AG04450 (cell line): Measurements from ENCODE around the gene CCDC117. TPM values are rescaled to one million over a fixed set of nuclear protein-coding genes. Genes with fewer than 3 reads are reported as not detected.

Experiments used
- CTCF ChIA-PET: fragments of 300-600, 350-600 bp; formaldehyde crosslinking; extraction: SDS; loops from one replicate; lab custom pipeline; 2022; ENCODE audit warnings: antibody characterized with exemption, inconsistent platforms; lab: Charles Lee
- POLR2A ChIA-PET: fragments of 350-600 bp; formaldehyde crosslinking; extraction: SDS; loops from one replicate; lab custom pipeline; 2021; ENCODE audit warnings: antibody characterized with exemption, inconsistent platforms; lab: Yijun Ruan, JAX
- DNase-seq: peaks from one replicate; pipeline ENCODE4 v3.0.0-alpha.2; 2011; ENCODE audit warnings: low read depth, low spot score
- H3K27ac ChIP-seq: one replicate; pipeline ENCODE4 v1.5.1; 2012; ENCODE audit warnings: low read depth, low read length, control low read depth
- H3K27me3 ChIP-seq: one replicate; pipeline ENCODE4 v1.6.0; 2012; ENCODE audit warnings: low read length; ENCODE audit not compliant: control insufficient read depth, insufficient read depth
- H3K4me3 ChIP-seq: 2 replicates; pipeline ENCODE4 v1.5.1; 2011; ENCODE audit warnings: mild to moderate bottlenecking, low read depth, low read length, control low read depth
- H3K9me3 ChIP-seq: 2 replicates; pipeline ENCODE4 v1.5.1; 2012; ENCODE audit warnings: low read length; ENCODE audit not compliant: control insufficient read depth, insufficient read depth
- polyA minus RNA-seq: library from RNA; depleted of rRNA, polyadenylated mRNA; stranded (reverse); fragments of >200 nt; gene quantifications from 2 replicates; pipeline ENCODE4 v1.2.3, GENCODE V29; 2011; rRNA and poly(A)+ RNA removed
- polyA plus RNA-seq: library from polyadenylated mRNA; depleted of rRNA; stranded (reverse); fragments of >200 nt; gene quantifications from 2 replicates; pipeline ENCODE4 v1.2.3, GENCODE V29; 2011; rRNA removed
- TF ChIP-seq, protein P1 (sequence below): IDR thresholded peaks from 2 replicates; pipeline ENCODE4 v1.5.1; 2011; ENCODE audit warnings: low read depth, low read length, control low read depth, inconsistent platforms

Gene CCDC117, protein sequence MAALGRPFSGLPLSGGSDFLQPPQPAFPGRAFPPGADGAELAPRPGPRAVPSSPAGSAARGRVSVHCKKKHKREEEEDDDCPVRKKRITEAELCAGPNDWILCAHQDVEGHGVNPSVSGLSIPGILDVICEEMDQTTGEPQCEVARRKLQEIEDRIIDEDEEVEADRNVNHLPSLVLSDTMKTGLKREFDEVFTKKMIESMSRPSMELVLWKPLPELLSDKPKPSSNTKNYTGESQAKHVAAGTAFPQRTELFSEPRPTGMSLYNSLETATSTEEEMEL
- polyA plus RNA-seq (15.0 and 24.4 TPM in 2 replicates), polyA minus RNA-seq (11.8 and 36.1 TPM in 2 replicates)

GRCh38 chr22:28772633-28773460 is at the start of gene CCDC117:
Gene CCDC117 (plus strand): TSS chr22:28772695. CDS start chr22:28772850, 155 bp downstream.
- Histone ChIP-seq H3K4me3 (peak within 1 kb of the TSS; percentile 87), H3K27ac (peak within 1 kb of the TSS; percentile 85), H3K9me3 (peaks cover 4% of the 10 kb centered on the region), H3K27me3 (no peaks in the 10 kb centered on the region)
- peak; percentile 87 for DNase-seq
- TF ChIP-seq, protein P1, sequence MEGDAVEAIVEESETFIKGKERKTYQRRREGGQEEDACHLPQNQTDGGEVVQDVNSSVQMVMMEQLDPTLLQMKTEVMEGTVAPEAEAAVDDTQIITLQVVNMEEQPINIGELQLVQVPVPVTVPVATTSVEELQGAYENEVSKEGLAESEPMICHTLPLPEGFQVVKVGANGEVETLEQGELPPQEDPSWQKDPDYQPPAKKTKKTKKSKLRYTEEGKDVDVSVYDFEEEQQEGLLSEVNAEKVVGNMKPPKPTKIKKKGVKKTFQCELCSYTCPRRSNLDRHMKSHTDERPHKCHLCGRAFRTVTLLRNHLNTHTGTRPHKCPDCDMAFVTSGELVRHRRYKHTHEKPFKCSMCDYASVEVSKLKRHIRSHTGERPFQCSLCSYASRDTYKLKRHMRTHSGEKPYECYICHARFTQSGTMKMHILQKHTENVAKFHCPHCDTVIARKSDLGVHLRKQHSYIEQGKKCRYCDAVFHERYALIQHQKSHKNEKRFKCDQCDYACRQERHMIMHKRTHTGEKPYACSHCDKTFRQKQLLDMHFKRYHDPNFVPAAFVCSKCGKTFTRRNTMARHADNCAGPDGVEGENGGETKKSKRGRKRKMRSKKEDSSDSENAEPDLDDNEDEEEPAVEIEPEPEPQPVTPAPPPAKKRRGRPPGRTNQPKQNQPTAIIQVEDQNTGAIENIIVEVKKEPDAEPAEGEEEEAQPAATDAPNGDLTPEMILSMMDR = peak; percentile 22; the same call in 1 of the 2 replicates
- ChIA-PET CTCF (interaction anchor here (0.6 to 1.0 kb wide), 3 partner anchors 12 to 172 kb away, joined by 3 to 5 read pairs (median 3); no protein-coding TSS in a partner anchor), POLR2A (interaction anchor here (0.9 to 2.2 kb wide), 5 partner anchors 11 to 60 kb away, joined by 3 to 11 read pairs (median 8); partner anchors contain the start of gene XBP1)

GRCh38 chr22:28728002-28728401 is 44.5 kb upstream of the CCDC117 start:
- Histone ChIP-seq H3K27me3 (no peaks in the 10 kb centered on the region), H3K27ac (no peak overlapping the region), H3K9me3 (no peaks in the 10 kb centered on the region), H3K4me3 (no peak overlapping the region)
- CTCF ChIA-PET = no interaction called here
- TF ChIP-seq, protein P1 = no peak
- no peak for DNase-seq
- POLR2A ChIA-PET = interaction anchor here (0.6 kb wide), 1 partner anchor 14 kb away, joined by 3 read pairs; no protein-coding TSS in a partner anchor

DNA sequence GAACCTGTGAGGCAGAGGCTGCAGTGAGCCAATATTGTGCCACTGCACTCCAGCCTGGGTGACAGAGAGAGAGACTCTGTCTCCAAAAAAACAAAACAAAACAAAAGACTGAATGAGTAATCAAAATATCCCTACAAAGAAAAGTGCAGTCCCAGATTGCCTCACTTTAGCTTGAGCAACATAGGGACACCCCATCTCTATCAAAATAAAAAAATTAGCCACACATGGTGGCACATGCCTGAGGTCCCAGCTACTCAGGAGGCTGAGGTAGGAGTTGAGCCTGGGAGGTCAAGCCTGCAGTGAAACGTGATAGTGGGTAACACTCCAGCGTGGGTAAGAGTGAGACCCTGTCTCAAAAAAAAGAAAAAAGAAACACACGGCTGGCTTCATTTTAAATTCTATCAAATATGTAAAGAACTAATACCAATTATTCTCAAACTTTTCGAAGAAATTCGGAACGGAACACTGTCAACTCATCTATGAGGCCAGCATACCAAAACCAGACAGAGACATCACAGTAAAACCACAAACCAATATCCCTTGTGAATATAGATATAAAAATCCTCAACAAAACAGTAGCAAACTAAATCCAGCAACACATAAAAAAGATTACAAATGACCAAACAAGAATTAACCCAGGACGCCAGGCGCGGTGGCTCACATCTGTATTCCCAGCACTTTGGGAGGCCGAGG is 43.7 kb upstream of the CCDC117 start:
- Histone ChIP-seq H3K4me3 (no peak overlapping the region), H3K27me3 (no peaks in the 10 kb centered on the region), H3K27ac (no peak overlapping the region), H3K9me3 (no peaks in the 10 kb centered on the region)
- ChIA-PET CTCF (no interaction called here), POLR2A (interaction anchor here (0.5 to 0.6 kb wide), 2 partner anchors 14 to 22 kb away, joined by 3 to 5 read pairs; no protein-coding TSS in a partner anchor)
- DNase-seq = no peak
- TF ChIP-seq, protein P1 = no peak

DNA sequence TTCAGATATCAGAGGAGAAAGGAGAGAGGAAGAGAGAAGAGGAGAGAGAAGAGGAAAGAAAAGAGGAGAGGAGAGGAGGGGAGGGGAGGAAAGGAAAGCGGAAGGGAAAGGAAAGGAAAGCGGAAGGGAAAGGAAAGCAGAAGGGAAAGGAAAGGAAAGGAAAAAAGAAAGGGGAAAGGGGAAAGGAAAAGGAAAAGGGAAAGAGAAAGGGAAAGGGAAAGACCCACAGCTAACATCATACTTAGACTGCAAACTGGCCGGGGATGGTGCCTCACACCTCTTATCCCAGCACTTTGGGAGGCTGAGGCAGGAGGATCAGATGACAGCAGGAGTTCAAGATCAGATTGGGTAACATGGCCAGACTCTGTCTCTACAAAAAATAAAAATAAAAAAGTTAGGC is 42.3 kb upstream of the CCDC117 start:
- TF ChIP-seq, protein P1 = no peak
- POLR2A ChIA-PET = interaction anchor here (0.6 kb wide), 1 partner anchor 58 kb away, joined by 6 read pairs; no protein-coding TSS in a partner anchor
- Histone ChIP-seq H3K27me3 (no peaks in the 10 kb centered on the region), H3K9me3 (no peaks in the 10 kb centered on the region), H3K4me3 (no peak overlapping the region), H3K27ac (no peak overlapping the region)
- CTCF ChIA-PET = no interaction called here
- DNase-seq = no peak
